CD4-positive, CD25-positive, alpha-beta regulatory T cell (primary cell): ENCODE data around the gene EDARADD. TPM values are rescaled to one million over a fixed set of nuclear protein-coding genes. Genes with fewer than 3 reads are reported as not detected.
"Not testable (repeated sequence)": the region's sequence is repeated elsewhere in the genome, so short reads cannot be mapped to it uniquely, and the experiment has no call there.

ENCODE experiments used
- ATAC-seq, 2 donors: fragments of 150-1000 bp; cut with Tn5 transposase; one replicate each; pipeline ENCODE4 v1.10.0; 2021; ENCODE audit warnings: low read depth in 2 of 2, moderate number of reproducible peaks in 2 of 2, moderate library complexity in 1 of 2
- DNase-seq, 3 donors: peaks; one replicate each; pipeline versions ENCODE4 v3.0.0 to v3.0.0-alpha.2; 2012 to 2022; ENCODE audit warnings: mixed read lengths in 1 of 3
- H3K27ac ChIP-seq: one replicate; pipeline ENCODE4 v1.7.0; 2013; ENCODE audit warnings: mild to moderate bottlenecking, low read length; ENCODE audit not compliant: insufficient read depth, poor library complexity, severe bottlenecking
- H3K27me3 ChIP-seq: one replicate; pipeline ENCODE4 v1.7.0; 2013; ENCODE audit warnings: low read length; ENCODE audit not compliant: control insufficient read depth, insufficient read depth
- H3K36me3 ChIP-seq: one replicate; pipeline ENCODE4 v1.7.0; 2013; ENCODE audit warnings: mild to moderate bottlenecking, low read length, moderate library complexity; ENCODE audit not compliant: control insufficient read depth, insufficient read depth
- H3K4me1 ChIP-seq: 2 replicates; pipeline ENCODE4 v1.7.0; 2013; ENCODE audit warnings: mild to moderate bottlenecking, low read length; ENCODE audit not compliant: insufficient read depth, control insufficient read depth, poor library complexity, severe bottlenecking
- H3K4me3 ChIP-seq: one replicate; pipeline ENCODE4 v1.7.0; 2013; ENCODE audit warnings: low read depth, mild to moderate bottlenecking, low read length, moderate library complexity
- H3K9me3 ChIP-seq, 2 experiments: 1 replicate in 1 of 2; 2 replicates in 1 of 2; pipeline ENCODE4 v1.7.0; 2013; ENCODE audit warnings: low read length in 2 of 2, mild to moderate bottlenecking in 1 of 2, moderate library complexity in 1 of 2; ENCODE audit not compliant: control insufficient read depth in 2 of 2
- H3K27ac Mint-ChIP-seq, 3 donors: one replicate each; pipeline ENCODE4 v1.8.0; 2020 to 2022; ENCODE audit warnings: mild to moderate bottlenecking in 3 of 3, mixed read lengths in 3 of 3, moderate library complexity in 2 of 3
- H3K27me3 Mint-ChIP-seq: one replicate; pipeline ENCODE4 v1.8.0; 2022; ENCODE audit warnings: mild to moderate bottlenecking, mixed read lengths
- H3K36me3 Mint-ChIP-seq: one replicate; pipeline ENCODE4 v1.8.0; 2020; ENCODE audit warnings: mixed read lengths
- H3K4me1 Mint-ChIP-seq, 4 donors: one replicate each; pipeline ENCODE4 v1.8.0; 2020 to 2022; ENCODE audit warnings: mixed read lengths in 4 of 4, mild to moderate bottlenecking in 1 of 4
- H3K4me3 Mint-ChIP-seq, 4 donors: one replicate each; pipeline ENCODE4 v1.8.0; 2020 to 2022; ENCODE audit warnings: mild to moderate bottlenecking in 4 of 4, mixed read lengths in 4 of 4, moderate library complexity in 3 of 4
- H3K9me3 Mint-ChIP-seq, 7 donors: one replicate each; pipeline ENCODE4 v1.8.0; 2020 to 2022; ENCODE audit warnings: mixed read lengths in 7 of 7, mild to moderate bottlenecking in 3 of 7, moderate library complexity in 2 of 7
- polyA plus RNA-seq, 4 donors: library from polyadenylated mRNA; unstranded; fragments of 300-500 nt; fragmentation: Illumina TruSeq; gene quantifications; one replicate each; pipeline ENCODE4 v1.2.3, GENCODE V29; 2021
- total RNA-seq: library from RNA; stranded (reverse); gene quantifications from one replicate; pipeline ENCODE4 v1.2.3, GENCODE V29; 2022

EDARADD gene
- total and polyA plus RNA-seq, 5 donors from 2014 or later = 2.5 to 5.7 (median 4.7) TPM

DNA sequence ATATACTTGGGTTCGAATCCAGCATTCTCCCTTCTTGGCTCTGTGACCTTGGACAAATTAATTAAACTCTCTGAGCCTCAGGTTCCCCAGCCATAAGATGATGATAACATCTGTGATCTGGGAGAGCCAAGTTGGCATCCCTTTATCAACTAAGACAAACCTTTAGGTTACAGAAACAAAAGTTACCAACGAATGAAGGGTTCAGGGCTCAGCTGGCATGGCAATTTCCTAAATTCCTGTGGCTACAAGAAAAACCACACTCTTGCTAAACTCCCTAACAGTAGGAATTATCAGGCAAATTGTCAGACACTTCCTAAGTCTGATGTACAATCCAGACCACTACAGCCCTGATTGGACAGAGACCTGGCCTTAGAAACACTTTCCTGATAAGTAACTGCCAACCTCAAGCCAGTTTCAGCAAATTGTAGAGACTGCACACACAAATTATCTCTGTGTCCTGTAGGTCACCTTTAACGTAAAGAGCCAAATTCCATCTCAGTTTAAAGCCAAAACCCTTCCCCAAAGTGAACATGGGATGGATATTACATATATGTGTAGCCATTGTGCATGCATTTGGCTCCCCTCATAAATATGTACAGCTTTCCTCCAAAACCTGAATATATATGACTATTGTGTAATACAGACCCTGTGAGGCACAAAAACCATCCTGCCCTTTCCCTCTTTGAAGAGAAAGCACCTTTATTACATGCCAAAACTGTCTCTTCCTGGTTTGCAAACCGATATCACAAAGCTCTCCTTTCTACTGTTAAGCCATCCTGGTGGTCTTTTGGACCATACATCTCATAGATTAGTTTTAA is 39.5 kb upstream of the EDARADD start:
- Histone ChIP-seq H3K27ac (no peak overlapping the region), H3K9me3 (peaks cover 0 to 3% of the 10 kb centered on the region in 2 experiments), H3K27me3 (no peaks in the 10 kb centered on the region), H3K36me3 (no peaks in the 10 kb centered on the region), H3K4me1 (no peaks in the 10 kb centered on the region), H3K4me3 (no peak overlapping the region)
- peaks cover 4% of the 10 kb centered on the region for H3K36me3 Mint-ChIP-seq
- DNase-seq (no peak), ATAC-seq (no peak)
- peaks cover 0 to 17% (median 4%) of the 10 kb centered on the region in 7 donors for H3K9me3 Mint-ChIP-seq
- H3K4me3 Mint-ChIP-seq = no peak overlapping the region
- no peaks in the 10 kb centered on the region for H3K4me1 Mint-ChIP-seq
- peaks cover 32% of the 10 kb centered on the region for H3K27me3 Mint-ChIP-seq
- no peak overlapping the region for H3K27ac Mint-ChIP-seq

DNA sequence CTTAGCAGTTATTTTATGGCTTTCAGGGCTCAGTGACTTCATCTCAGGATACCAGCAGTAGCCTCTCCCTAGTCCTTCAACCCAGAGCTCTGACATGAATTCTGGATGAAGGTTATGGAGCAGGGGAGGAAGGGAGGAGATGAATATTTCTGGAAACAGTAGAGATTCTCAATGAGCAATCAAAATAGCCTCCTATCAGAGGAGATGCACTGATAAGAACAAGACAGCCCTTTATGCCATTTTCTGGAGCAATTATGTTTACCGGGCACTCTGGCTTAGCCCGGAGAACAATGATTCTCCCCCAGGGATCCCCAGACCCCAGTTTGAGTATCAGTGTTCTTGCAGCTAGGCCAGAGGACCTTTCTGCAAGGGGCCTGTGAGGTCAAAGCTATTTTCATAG is 37.9 kb upstream of the EDARADD start:
- Histone ChIP-seq H3K27me3 (no peaks in the 10 kb centered on the region), H3K9me3 (peaks cover 0 to 3% of the 10 kb centered on the region in 2 experiments), H3K36me3 (no peaks in the 10 kb centered on the region), H3K4me3 (no peak overlapping the region), H3K4me1 (no peaks in the 10 kb centered on the region), H3K27ac (no peak overlapping the region)
- Mint-ChIP-seq H3K4me3 (no peak overlapping the region), H3K27ac (no peak overlapping the region), H3K4me1 (no peaks in the 10 kb centered on the region), H3K36me3 (peaks cover 4% of the 10 kb centered on the region), H3K27me3 (peaks cover 25% of the 10 kb centered on the region), H3K9me3 (peaks cover 0 to 17% (median 5%) of the 10 kb centered on the region in 7 donors)
- ATAC-seq (no peak), DNase-seq (no peak)

DNA sequence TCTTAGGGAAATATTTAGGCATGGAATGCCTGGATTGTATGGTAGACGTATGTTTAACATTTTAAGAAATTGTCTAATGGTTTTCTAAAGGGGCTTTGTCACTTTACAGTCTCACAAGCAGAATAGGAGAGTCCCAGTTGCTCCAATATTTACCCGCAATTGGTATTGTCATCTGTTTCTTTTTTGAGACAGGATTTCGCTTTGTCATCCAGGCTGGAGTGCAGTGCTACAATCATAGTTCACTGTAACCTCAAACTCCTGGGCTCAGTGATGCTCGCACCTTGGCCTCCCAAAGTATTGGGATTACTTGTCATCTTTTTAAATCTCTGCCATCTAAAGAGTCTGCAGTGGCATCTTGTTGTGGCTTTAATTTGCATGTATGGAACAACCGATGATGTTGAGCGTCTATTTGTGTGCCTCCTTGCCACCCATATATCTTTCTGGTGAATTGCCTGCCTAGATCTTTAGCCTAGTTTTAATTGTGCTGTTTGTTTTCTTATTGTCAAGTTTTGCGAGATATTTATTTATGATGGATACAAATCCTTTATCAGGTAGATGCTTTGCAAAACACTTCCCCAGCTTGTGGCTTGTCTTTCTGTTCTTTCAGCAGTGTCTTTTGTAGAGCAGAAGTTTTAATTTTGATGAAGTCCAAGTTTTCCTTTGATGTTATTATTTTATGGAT is 32.0 kb upstream of the EDARADD start:
- DNase-seq = no peak
- Mint-ChIP-seq H3K27ac (no peak overlapping the region), H3K4me1 (no peaks in the 10 kb centered on the region), H3K9me3 (peaks cover 0 to 17% (median 5%) of the 10 kb centered on the region in 7 donors), H3K27me3 (peaks cover 13% of the 10 kb centered on the region), H3K36me3 (peaks cover 4% of the 10 kb centered on the region), H3K4me3 (no peak overlapping the region)
- H3K4me1 ChIP-seq = no peaks in the 10 kb centered on the region
- no peak for ATAC-seq
- no peak overlapping the region for H3K4me3 ChIP-seq
- no peaks in the 10 kb centered on the region for H3K27me3 ChIP-seq
- no peaks in the 10 kb centered on the region for H3K36me3 ChIP-seq
- peaks cover 0 to 3% of the 10 kb centered on the region in 2 experiments for H3K9me3 ChIP-seq
- H3K27ac ChIP-seq = no peak overlapping the region

DNA sequence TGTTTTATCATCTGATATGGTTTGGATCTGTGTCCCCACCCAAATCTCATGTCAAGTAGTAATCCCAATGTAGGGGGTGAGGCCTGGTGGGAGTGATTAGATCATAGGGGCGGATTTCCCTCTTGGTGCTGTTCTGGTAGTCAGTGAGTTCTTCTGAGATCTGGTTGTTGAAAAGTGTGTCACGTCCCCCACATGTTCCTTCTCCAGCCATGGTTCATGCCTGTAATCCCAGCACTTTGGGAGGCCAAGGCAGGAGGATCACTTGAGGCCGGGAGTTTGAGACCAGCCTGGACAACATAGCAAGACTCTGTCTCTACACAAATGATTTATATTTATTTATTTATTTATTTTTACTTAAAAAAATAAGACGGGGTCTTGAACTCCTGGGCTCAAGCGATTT is 30.8 kb upstream of the EDARADD start:
- H3K27me3 Mint-ChIP-seq = peaks cover 12% of the 10 kb centered on the region
- Histone ChIP-seq H3K27ac (no peak overlapping the region), H3K4me3 (no peak overlapping the region), H3K36me3 (no peaks in the 10 kb centered on the region), H3K9me3 (peaks cover 0 to 3% of the 10 kb centered on the region in 2 experiments), H3K27me3 (no peaks in the 10 kb centered on the region), H3K4me1 (no peaks in the 10 kb centered on the region)
- H3K36me3 Mint-ChIP-seq = peaks cover 4% of the 10 kb centered on the region
- H3K9me3 Mint-ChIP-seq = peaks cover 0 to 12% (median 4%) of the 10 kb centered on the region in 7 donors
- no peak overlapping the region for H3K4me3 Mint-ChIP-seq
- H3K27ac Mint-ChIP-seq = no peak overlapping the region
- H3K4me1 Mint-ChIP-seq = no peaks in the 10 kb centered on the region
- no peak for ATAC-seq
- no peak for DNase-seq

DNA sequence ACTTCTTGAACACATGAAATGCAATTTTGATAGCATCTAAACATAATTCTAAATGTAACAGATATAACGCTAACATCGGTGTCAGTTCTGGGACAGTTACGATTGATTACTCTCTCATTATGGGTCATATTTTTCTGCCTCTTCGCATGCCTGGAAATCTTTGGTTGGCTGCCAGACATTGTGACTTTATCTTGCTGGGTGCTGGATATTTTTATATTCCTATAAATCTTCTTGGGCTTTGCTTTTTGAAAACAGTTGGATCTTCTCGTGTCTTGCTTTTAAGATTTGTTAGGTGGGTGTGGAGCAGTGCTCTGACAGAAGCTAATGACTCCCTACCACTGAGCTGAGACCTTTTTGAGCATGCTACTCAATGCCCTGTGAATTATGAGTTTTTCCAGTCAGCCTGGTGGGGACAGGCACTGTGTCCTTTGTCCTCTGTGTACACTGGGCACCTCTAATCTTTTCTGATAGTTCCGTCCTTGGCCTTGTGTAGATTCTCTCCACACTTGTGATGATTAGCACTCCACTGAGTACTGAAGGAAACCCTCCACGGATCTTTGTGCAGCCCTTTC is 28.0 kb upstream of the EDARADD start:
- no peaks in the 10 kb centered on the region for H3K4me1 ChIP-seq
- no peak overlapping the region for H3K4me3 ChIP-seq
- H3K4me3 Mint-ChIP-seq = no peak overlapping the region
- H3K27ac Mint-ChIP-seq = no peak overlapping the region
- H3K36me3 ChIP-seq = no peaks in the 10 kb centered on the region
- no peaks in the 10 kb centered on the region for H3K4me1 Mint-ChIP-seq
- no peaks in the 10 kb centered on the region for H3K36me3 Mint-ChIP-seq
- no peaks in the 10 kb centered on the region for H3K27me3 ChIP-seq
- ATAC-seq (no peak), DNase-seq (no peak)
- H3K9me3 ChIP-seq = no peaks in the 10 kb centered on the region
- H3K9me3 Mint-ChIP-seq = peaks cover 0 to 2% (median 0%) of the 10 kb centered on the region in 7 donors
- H3K27me3 Mint-ChIP-seq = peaks cover 11% of the 10 kb centered on the region
- no peak overlapping the region for H3K27ac ChIP-seq

DNA sequence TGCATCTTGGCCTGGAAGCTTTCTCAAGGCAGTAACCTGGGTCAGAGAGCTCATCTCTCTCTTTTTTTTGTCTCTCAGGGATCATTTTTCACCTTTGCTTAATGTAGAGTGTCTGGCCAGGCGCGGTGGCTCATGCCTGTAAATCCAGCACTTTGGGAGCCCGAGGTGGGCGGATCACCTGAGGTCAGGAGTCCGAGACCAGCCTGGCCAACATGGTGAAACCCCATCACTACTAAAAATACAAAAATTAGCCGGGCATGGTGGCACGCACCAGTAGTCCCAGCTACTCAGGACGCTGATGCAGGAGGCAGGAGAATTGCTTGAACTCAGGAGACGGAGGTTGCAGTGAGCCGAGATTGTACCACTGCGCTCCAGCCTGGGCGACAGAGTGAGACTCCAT is 27.4 kb upstream of the EDARADD start:
- not testable (repeated sequence) for H3K36me3 Mint-ChIP-seq, H3K36me3 ChIP-seq

DNA sequence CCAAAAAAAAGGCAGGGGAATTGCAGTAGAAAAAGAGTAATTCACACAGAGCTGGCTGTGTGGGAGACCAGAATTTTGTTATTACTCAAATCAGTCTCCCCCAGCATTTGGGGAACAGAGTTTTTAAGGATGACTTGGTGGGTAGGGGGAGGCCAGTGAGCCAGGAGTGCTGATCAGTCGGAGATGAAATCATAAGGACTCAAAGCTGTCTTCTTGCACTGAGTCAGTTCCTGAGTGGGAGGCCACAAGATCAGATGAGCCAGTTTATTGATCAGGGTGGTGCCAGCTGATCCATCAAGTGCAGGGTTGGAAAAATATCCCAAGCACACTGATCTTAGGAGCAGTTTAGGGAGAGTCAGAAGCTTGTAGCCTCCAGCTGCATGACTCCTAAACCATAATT is 23.7 kb upstream of the EDARADD start:
- no peaks in the 10 kb centered on the region for H3K36me3 Mint-ChIP-seq
- H3K27ac Mint-ChIP-seq = no peak overlapping the region

More for the DNA sequence above, 27.4 kb upstream of the EDARADD start:
- not testable (repeated sequence) for ATAC-seq, DNase-seq, H3K4me1 Mint-ChIP-seq, H3K9me3 Mint-ChIP-seq, H3K4me3 ChIP-seq, H3K4me1 ChIP-seq, H3K4me3 Mint-ChIP-seq, H3K9me3 ChIP-seq, H3K27ac ChIP-seq, H3K27ac Mint-ChIP-seq, H3K27me3 ChIP-seq
- peaks cover 11% of the 10 kb centered on the region for H3K27me3 Mint-ChIP-seq

More for the DNA sequence above, 23.7 kb upstream of the EDARADD start:
- H3K36me3 ChIP-seq = no peaks in the 10 kb centered on the region
- no peak for DNase-seq
- Mint-ChIP-seq H3K9me3 (peaks cover 0 to 1% (median 0%) of the 10 kb centered on the region in 7 donors), H3K4me3 (no peak overlapping the region), H3K4me1 (peaks cover 0 to 11% (median 6%) of the 10 kb centered on the region in 4 donors), H3K27me3 (peaks cover 11% of the 10 kb centered on the region)
- H3K27ac ChIP-seq = no peak overlapping the region
- no peaks in the 10 kb centered on the region for H3K9me3 ChIP-seq
- H3K4me1 ChIP-seq = no peaks in the 10 kb centered on the region
- ATAC-seq = no peak
- no peaks in the 10 kb centered on the region for H3K27me3 ChIP-seq
- H3K4me3 ChIP-seq = no peak overlapping the region
